GM21526 (cell line): ENCODE data around the gene FANCL.
"Not testable (repeated sequence)": the region's sequence is repeated elsewhere in the genome, so short reads cannot be mapped to it uniquely, and the experiment has no call there.

Experiments
- ATAC-seq: cut with Tn5 transposase; IDR thresholded peaks from one replicate; pipeline ENCODE4 v1.9.1; 2021; ENCODE audit warnings: moderate library complexity; ENCODE audit not compliant: unreplicated experiment, low FRiP score

Gene FANCL

DNA sequence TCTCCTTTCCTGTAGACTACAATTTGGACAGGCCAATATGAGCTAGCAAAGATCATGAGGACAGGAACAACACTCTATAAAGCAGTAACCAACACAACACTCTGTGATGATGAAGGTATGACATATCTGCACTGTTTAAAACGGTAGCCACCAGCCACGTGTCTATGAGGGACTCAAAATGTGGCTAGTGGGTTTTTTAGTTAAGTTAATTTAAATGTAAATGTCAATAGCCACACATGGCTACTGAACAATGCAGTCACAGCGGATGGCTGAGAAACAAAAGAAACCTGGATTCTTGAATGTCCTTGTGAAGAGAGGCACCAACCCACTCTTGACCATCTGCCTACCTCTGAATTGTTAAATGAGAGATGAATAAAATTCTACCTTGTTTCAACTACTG lies 33.9 kb downstream of the FANCL start:
- ATAC-seq: no peak

- no peak for ATAC-seq
Observed at GRCh38 chr2:58206785-58207184, 34.3 kb downstream of the FANCL start.

DNA sequence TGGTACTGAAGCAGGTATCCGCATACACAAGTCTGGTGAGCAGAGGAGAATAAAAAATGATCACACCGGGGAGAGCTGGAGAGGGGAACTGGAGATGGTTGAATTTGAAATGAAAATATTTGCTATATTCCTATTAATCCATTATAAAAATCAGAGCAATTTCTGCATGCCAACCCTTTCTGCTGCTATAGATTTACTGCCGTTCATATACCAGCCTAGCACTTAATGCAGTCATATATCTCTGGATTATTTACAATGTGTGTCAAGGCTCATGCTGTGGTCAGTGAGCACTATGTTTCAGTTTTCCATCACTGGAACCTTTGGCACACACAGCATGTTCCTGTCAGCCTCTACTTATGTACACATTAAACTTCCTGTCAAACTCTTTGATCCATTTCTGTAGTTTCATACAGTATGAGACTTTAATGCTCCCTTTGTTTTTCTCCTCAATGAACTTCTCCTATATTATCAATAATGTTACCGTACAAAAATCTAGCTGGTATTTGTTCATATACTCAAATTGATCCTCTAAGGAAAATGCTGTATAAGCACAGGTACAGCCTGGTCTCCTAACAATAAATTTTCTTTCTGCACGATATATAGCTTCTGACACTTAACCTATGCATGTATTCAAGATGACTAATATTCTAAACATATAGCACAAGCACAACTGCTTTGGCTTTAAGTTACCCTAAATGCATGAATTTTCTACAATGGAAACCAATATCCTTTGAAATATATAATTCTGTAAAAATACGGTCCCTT lies 36.7 kb downstream of the FANCL start:
- ATAC-seq: no peak

- no peak for ATAC-seq
Observed at GRCh38 chr2:58203018-58203417, 38.1 kb downstream of the FANCL start.

DNA sequence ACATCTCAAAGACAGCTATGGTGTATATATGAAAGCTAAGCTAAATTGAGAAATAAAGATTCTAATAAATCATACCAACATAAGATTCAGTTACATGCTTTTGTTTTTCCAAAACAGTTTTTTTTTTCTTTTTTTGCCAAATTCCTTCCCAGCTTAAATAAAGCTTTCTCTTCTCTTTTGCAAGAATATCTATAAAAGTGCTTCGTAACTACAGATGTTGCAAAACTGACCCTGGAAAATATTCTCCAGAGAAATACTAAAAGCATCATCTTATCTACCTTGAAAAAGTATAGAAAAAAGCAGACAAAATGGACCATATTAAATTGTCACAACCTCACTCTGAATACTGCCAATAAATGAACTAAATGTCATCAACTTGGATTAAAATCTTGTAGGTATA lies 38.7 kb downstream of the FANCL start:
- ATAC-seq: no peak

DNA sequence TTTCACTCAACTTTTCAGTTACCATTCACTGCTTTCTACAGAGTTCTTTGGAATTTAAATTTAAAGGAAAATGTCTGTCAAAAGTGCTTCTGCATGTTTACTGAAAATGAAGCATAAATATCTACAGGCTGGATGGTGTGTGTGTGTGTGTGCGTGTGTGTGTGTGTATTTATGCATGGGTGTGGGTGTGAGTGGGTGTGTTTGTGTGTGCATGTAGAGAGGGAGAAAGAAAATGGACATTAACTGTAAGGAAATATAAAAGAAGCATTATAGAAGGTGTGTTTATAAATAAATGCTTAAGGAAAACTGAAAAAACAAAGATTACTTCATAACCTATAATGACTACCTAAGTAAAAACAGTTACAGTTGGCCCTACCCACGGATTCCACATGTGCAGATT lies 43.2 kb downstream of the FANCL start:
- no peak for ATAC-seq

GRCh38 chr2:58195662-58196061 lies 45.5 kb downstream of the FANCL start:
- ATAC-seq: no peak

DNA sequence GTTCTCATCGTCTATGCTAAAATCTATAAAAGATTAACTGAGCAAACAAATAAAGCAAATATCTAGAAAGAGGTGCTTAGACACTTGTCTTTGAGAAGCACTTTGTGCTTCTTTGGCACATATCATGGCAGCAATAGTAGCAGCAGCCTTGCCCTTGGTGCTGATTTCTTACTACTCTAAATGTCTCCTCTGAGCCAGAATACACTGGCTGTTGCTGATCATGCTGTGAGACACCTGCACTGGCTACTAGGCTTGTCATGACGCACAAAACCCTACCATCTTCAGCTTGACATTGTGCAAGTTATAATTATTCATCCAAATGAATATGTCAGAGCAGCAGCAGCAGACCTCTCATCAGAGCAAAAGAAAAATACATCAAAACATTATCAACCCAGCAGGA lies 46.7 kb downstream of the FANCL start:
- ATAC-seq: no peak

GRCh38 chr2:58187022-58187421 lies 54.1 kb downstream of the FANCL start:
- not testable (repeated sequence) for ATAC-seq

DNA sequence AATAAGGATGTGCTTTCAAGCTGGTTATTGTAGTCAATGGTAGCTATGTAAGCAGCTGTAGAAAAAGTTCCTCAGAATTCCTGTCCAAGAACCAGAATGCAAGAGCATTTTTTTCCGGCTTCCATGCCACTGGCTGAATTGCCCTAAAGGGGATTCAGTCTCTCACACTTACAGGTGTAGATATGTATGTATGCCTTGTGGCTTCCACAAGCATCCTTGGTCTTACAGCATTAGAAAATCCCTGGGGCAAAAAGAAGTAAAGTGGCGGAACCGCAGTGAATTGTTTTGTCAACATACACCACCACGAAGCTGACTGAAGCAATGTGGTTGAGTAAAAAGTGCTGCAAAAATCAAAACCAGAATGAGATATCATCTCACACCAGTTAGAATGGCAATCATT lies 54.6 kb downstream of the FANCL start:
- ATAC-seq: no peak

DNA sequence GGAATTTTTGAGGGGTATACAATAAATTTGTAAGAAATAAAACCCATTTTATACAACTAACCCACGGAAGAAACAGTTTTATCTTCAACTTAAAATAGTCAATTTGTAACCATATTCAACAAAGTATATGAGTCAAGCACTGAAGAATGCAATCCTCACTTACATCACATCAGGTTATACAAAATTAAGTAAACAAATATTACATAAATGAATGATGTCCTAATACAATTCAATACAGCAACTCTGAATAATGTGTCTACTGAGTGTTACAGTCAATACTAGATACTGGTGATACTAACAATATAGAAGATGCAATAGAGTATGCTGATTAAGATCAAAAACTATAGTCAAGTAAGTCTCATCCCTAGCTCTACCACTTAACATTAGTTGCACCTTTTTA lies 58.6 kb downstream of the FANCL start:
- ATAC-seq: no peak

DNA sequence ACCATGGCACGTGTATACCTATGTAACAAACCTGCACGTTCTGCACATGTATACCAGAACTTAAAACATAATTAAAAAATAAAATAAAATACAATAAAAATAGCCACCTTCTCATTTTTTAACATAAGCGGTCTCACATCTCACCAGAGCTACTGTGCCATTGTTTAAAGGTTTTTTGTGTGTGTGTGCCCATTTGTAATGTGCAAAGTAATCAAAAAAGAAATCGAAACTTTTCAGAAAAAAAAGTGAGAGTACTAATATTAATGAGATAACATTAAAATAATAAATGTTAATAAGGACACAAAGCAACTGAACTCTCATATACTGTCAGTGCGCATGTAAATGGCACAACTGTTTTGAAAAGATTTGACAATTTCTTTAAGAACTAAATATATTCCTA lies 60.5 kb downstream of the FANCL start:
- no peak for ATAC-seq

DNA sequence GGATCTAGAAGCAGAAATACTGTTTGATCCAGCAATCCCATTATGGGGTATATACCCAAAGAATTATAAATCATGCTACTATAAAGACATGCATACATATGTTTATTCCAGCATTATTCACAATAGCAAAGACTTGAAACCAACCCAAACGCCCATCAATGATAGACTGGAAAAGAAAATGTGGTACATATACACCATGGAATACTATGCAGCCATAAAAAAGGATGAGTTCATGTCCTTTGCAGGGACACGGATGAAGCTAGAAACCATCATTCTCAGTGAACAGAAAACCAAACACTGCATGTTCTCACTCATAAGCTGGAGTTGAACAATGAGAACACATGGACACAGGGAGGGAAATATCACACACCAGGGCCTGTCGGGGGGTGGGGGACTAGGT lies 61.0 kb downstream of the FANCL start:
- not testable (repeated sequence) for ATAC-seq

DNA sequence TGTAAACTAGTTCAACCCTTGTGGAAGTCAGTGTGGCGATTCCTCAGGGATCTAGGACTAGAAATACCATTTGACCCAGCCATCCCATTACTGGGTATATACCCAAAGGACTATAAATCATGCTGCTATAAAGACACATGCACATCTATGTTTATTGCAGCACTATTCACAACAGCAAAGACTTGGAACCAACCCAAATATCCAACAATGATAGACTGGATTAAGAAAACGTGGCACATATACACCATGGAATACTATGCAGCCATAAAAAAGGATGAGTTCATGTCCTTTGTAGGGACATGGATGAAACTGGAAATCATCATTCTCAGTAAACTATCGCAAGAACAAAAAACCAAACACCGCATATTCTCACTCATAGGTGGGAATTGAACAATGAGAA lies 63.9 kb downstream of the FANCL start:
- ATAC-seq: not testable (repeated sequence)

- not testable (repeated sequence) for ATAC-seq
Observed at GRCh38 chr2:58171831-58172230, 69.3 kb downstream of the FANCL start.

GRCh38 chr2:58170334-58170933 lies 70.7 kb downstream of the FANCL start:
- ATAC-seq: not testable (repeated sequence)

DNA sequence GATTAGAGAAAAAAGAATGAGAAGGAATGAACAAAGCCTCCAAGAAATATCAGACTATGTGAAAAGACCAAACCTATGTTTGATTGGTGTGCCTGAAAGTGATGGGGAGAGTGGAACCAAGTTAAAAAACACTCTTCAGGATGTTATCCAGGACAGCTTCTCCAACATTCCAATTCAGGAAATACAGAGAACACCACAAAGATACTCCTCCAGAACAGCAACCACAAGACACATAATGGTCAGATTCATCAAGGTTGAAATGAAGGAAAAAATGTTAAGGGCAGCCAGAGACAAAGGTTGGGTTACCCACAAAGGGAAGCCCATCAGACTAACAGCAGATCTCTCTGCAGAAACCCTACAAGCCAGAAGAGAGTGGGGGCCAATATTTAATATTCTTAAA lies 71.3 kb downstream of the FANCL start:
- not testable (repeated sequence) for ATAC-seq

- not testable (repeated sequence) for ATAC-seq
Observed at GRCh38 chr2:58168130-58168529, 73.0 kb downstream of the FANCL start.

DNA sequence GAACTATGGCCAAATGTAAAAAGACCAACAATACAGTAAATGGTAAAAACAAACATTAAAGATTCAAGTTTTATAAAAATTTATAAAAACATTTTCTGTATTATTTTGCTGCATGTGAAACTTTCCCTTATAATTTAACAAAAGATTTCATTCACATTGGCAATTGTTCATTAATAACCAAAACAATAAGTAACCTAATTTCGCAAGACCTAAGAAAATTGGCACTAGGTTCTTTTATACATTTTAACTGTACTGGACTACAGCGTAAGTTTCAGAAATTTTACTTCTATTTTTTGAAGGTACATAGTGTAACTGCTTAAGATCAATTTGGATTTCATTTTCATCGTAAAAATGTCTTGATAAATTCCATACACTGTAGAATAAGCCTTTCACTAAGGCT lies 77.2 kb downstream of the FANCL start:
- ATAC-seq: no peak

DNA sequence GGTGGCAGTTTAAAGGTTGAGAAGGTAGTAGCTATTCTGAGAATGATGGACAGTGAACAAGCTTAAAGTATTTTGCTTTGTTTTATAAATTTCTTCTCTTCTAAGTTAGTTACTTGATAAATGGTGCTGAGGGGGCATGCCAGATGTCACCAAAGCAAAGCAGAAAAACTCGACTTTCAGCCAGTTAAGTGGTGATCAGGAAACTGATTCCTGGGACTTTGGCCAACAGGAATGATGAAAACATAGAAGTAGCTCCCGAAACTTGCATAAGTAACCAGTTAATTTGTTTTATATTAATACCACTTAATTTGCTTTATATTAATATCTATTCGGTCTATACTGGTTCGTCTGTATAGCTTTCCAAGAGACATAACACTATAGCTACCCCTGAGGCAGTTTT lies 82.6 kb downstream of the FANCL start:
- no peak for ATAC-seq

- ATAC-seq: no peak
Observed at GRCh38 chr2:58157754-58158153, 83.4 kb downstream of the FANCL start.

DNA sequence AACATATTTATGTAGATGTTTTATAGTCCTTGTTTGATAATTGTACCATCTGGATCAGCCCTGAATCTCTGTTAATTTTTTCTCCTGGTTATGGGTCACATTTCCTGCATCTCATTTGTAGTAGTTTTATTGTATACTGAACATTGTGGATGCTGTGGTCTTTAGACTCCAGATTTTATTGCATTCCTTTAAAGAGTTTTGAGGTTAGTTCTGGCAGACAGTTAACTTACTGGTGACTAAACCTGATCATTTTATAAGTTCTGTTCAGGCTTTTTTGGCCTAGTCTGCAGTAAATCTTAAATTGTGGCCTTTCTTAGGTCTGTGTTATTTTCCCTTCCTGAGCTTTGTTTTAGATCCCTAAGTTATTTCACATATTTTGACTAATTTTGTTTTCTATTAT lies 84.3 kb downstream of the FANCL start:
- no peak for ATAC-seq
